CD4-positive, alpha-beta T cell (primary cell): Measurements from ENCODE around the gene TSKU. TPM values are rescaled to one million over a fixed set of nuclear protein-coding genes. Genes with fewer than 3 reads are reported as not detected.

Experiments used
- ATAC-seq: fragments of 200-7000 bp; cut with Tn5 transposase; one replicate; pipeline ENCODE4 v1.10.0; 2022; ENCODE audit warnings: mild to moderate bottlenecking; ENCODE audit not compliant: poor library complexity
- CTCF ChIA-PET: fragments of 350-600 bp; sonication (Branson Sonifier 250); formaldehyde crosslinking; loops from one replicate; lab custom pipeline; 2021; ENCODE audit warnings: antibody characterized with exemption, inconsistent platforms; lab: Charles Lee
- POLR2A ChIA-PET: fragments of 350-600 bp; sonication (Branson Sonifier 250); formaldehyde crosslinking; loops from one replicate; lab custom pipeline; 2021; ENCODE audit warnings: antibody characterized with exemption, inconsistent platforms; lab: Charles Lee
- DNase-seq, 14 experiments: peaks; one replicate each; pipeline ENCODE4 v3.0.0-alpha.2; 2013 to 2020; ENCODE audit warnings: mixed read lengths in 2 of 14
- H3K27ac ChIP-seq, 2 donors: one replicate each; pipeline versions ENCODE4 v1.5.1 to v1.7.0; 2013; ENCODE audit warnings: low read length in 2 of 2, low read depth in 1 of 2, mild to moderate bottlenecking in 1 of 2
- H3K27me3 ChIP-seq, 2 experiments: 1 replicate in 1 of 2; 2 replicates in 1 of 2; pipeline versions ENCODE4 v1.6.1 to v1.7.0; 2013; ENCODE audit warnings: low read length in 2 of 2, control low read depth in 1 of 2, mild to moderate bottlenecking in 1 of 2, moderate library complexity in 1 of 2; ENCODE audit not compliant: insufficient read depth in 2 of 2, control insufficient read depth in 1 of 2
- H3K36me3 ChIP-seq: one replicate; pipeline ENCODE4 v1.6.1; 2013; ENCODE audit warnings: low read length, control low read depth; ENCODE audit not compliant: insufficient read depth
- H3K4me1 ChIP-seq: one replicate; pipeline ENCODE4 v1.6.1; 2013; ENCODE audit warnings: low read length, control low read depth; ENCODE audit not compliant: insufficient read depth
- H3K4me3 ChIP-seq: one replicate; pipeline ENCODE4 v1.5.1; 2013; ENCODE audit warnings: mild to moderate bottlenecking, low read length, moderate library complexity
- H3K9me3 ChIP-seq, 2 experiments: 1 replicate in 1 of 2; 2 replicates in 1 of 2; pipeline versions ENCODE4 v1.6.1 to v1.7.0; 2013; ENCODE audit warnings: low read length in 2 of 2, mild to moderate bottlenecking in 2 of 2, control low read depth in 1 of 2, moderate library complexity in 1 of 2; ENCODE audit not compliant: control insufficient read depth in 1 of 2, insufficient read depth in 1 of 2
- H3K27ac Mint-ChIP-seq: one replicate; pipeline ENCODE4 v1.8.0; 2020; ENCODE audit warnings: mixed read lengths
- H3K27me3 Mint-ChIP-seq: one replicate; pipeline ENCODE4 v1.8.0; 2021; ENCODE audit warnings: mixed read lengths
- H3K36me3 Mint-ChIP-seq: one replicate; pipeline ENCODE4 v1.8.0; 2021; ENCODE audit warnings: low read depth, mixed read lengths
- H3K4me1 Mint-ChIP-seq: one replicate; pipeline ENCODE4 v1.8.0; 2021; ENCODE audit warnings: low read depth, mixed read lengths
- H3K4me3 Mint-ChIP-seq: one replicate; pipeline ENCODE4 v1.8.0; 2020; ENCODE audit warnings: mild to moderate bottlenecking, mixed read lengths
- H3K9me3 Mint-ChIP-seq: one replicate; pipeline ENCODE4 v1.8.0; 2020; ENCODE audit warnings: mixed read lengths
- intact Hi-C, 2 experiments: fragments of 100-400 bp; cut with DNase I in 1 of 2; cut with micrococcal nuclease in 1 of 2; formaldehyde crosslinking; loops; one replicate each; pipeline versions ENCODE4 v1.15.1 to v1.9.0; 2023 to 2025; cut with DNase I, micrococcal nuclease
- total RNA-seq, 174 experiments: library from RNA in 2 of 174; stranded (reverse) in 2 of 174; gene quantifications; one replicate each; pipeline ENCODE4 v1.2.3 and lab custom pipeline; 2021 to 2026
- TF ChIP-seq, protein P1 (sequence below): fragments of 200-600 bp; IDR thresholded peaks from one replicate; pipeline ENCODE4 v1.8.0; 2022; ENCODE audit warnings: antibody characterized with exemption, mild to moderate bottlenecking

TSKU gene
- total RNA-seq, 2 experiments from 2014 or later, result 0.06 TPM; not detected in 1

DNA sequence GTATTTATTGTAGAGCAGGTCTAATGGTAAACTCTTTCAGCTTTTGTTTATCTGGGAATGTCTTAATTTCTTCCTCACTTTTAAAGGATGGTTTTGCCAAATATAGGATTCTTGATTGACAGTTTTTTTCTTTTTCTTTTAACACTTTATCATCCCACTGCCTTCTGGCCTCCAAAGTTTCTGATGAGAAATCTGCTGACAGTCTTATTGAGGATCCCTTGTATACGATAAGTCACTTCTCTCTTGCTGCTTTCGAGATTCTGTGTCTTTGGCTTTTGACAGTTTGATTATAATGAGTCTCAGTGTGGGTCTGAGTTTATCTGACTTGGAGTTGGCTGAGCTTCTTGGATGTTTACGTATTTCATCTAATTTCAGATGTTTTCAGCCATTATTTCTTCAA, 6.7 kb upstream of the TSKU start:
- H3K36me3 ChIP-seq, result no peaks in the 10 kb centered on the region
- Mint-ChIP-seq H3K9me3 (peaks cover 15% of the 10 kb centered on the region), H3K36me3 (peaks cover 8% of the 10 kb centered on the region), H3K27me3 (peaks cover 40% of the 10 kb centered on the region), H3K27ac (no peak overlapping the region), H3K4me3 (no peak overlapping the region), H3K4me1 (peaks cover 8% of the 10 kb centered on the region)
- no peak overlapping the region for H3K27ac ChIP-seq
- H3K27me3 ChIP-seq, result peaks cover 3 to 24% of the 10 kb centered on the region in 2 experiments
- DNase-seq, result no peak
- ChIA-PET CTCF (no interaction called here), POLR2A (no interaction called here)
- TF ChIP-seq, protein P1, sequence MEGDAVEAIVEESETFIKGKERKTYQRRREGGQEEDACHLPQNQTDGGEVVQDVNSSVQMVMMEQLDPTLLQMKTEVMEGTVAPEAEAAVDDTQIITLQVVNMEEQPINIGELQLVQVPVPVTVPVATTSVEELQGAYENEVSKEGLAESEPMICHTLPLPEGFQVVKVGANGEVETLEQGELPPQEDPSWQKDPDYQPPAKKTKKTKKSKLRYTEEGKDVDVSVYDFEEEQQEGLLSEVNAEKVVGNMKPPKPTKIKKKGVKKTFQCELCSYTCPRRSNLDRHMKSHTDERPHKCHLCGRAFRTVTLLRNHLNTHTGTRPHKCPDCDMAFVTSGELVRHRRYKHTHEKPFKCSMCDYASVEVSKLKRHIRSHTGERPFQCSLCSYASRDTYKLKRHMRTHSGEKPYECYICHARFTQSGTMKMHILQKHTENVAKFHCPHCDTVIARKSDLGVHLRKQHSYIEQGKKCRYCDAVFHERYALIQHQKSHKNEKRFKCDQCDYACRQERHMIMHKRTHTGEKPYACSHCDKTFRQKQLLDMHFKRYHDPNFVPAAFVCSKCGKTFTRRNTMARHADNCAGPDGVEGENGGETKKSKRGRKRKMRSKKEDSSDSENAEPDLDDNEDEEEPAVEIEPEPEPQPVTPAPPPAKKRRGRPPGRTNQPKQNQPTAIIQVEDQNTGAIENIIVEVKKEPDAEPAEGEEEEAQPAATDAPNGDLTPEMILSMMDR, result no peak
- H3K4me3 ChIP-seq, result no peak overlapping the region
- ATAC-seq, result no peak
- H3K9me3 ChIP-seq, result peaks cover 10 to 21% of the 10 kb centered on the region in 2 experiments
- H3K4me1 ChIP-seq, result peaks cover 3% of the 10 kb centered on the region
- intact Hi-C loops, result no loop called here

DNA sequence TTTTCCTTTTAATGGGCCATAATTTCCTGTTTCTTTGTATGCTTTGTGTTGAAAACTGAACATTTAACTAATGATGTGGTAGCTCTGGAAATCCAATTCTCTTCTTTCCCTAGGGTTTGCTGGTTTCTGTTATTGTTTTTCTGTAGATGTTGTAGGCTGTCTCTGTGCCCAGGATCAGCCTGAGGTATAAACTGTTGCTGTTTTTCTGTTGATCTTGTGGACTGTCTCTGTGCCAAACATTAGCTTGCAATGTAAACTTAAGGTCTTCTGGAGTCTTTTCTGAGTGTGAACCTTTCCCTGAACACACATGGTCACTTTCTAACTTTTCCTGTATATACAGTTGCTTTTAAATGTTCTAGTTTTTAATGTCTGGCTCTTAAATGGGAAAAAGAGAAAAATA, 5.9 kb upstream of the TSKU start:
- Mint-ChIP-seq H3K9me3 (peaks cover 15% of the 10 kb centered on the region), H3K4me3 (no peak overlapping the region), H3K4me1 (peaks cover under 1% of the 10 kb centered on the region), H3K27me3 (peaks cover 45% of the 10 kb centered on the region), H3K27ac (no peak overlapping the region), H3K36me3 (peaks cover 8% of the 10 kb centered on the region)
- intact Hi-C loops, result no loop called here
- Histone ChIP-seq H3K9me3 (peaks cover 10 to 21% of the 10 kb centered on the region in 2 experiments), H3K27ac (no peak overlapping the region), H3K4me3 (no peak overlapping the region), H3K36me3 (no peaks in the 10 kb centered on the region), H3K27me3 (peaks cover 5 to 24% of the 10 kb centered on the region in 2 experiments), H3K4me1 (peaks cover 2% of the 10 kb centered on the region)
- DNase-seq (no peak), ATAC-seq (no peak)
- TF ChIP-seq, protein P1, result no peak
- ChIA-PET POLR2A (no interaction called here), CTCF (no interaction called here)

DNA sequence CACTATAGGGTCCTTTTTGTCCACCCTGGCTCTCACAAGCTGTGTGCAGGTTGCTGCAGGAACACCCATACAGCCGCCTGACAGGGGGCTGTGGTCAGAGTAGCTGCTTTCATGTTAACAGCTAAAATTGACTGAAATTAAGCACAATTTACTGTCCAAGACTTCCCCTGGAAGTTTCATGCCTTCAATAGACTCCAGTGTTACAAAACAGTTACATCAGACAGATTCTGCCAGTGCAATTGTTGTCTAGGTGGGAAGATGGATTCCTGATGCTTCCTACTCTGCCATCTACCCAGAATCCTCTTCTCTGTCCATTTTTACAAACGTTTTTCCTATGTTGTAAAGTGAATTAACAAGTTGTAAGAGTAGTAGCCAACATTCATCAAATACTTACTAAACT, 5.3 kb upstream of the TSKU start:
- no peak overlapping the region for H3K27ac ChIP-seq
- POLR2A ChIA-PET, result no interaction called here

More for the DNA sequence above, 5.3 kb upstream of the TSKU start:
- no peaks in the 10 kb centered on the region for H3K4me1 Mint-ChIP-seq
- H3K27me3 ChIP-seq, result peaks cover 5 to 24% of the 10 kb centered on the region in 2 experiments
- peaks cover 6% of the 10 kb centered on the region for H3K4me1 ChIP-seq
- H3K9me3 Mint-ChIP-seq, result peaks cover 15% of the 10 kb centered on the region
- H3K27me3 Mint-ChIP-seq, result peaks cover 50% of the 10 kb centered on the region
- H3K9me3 ChIP-seq, result peaks cover 10 to 21% of the 10 kb centered on the region in 2 experiments
- no peaks in the 10 kb centered on the region for H3K36me3 ChIP-seq
- H3K4me3 Mint-ChIP-seq, result no peak overlapping the region
- CTCF ChIA-PET, result no interaction called here
- peaks cover 8% of the 10 kb centered on the region for H3K36me3 Mint-ChIP-seq
- TF ChIP-seq, protein P1, result no peak
- no peak overlapping the region for H3K27ac Mint-ChIP-seq
- no peak for DNase-seq
- ATAC-seq, result no peak
- intact Hi-C loops, result no loop called here
- no peak overlapping the region for H3K4me3 ChIP-seq
